ENCODE data around the gene ATP11A.

ATP11A gene

GRCh38 chr13:112726016-112726767 lies 36.4 kb downstream of the ATP11A start:
- no peaks in the 10 kb centered on the region for H3K4me1 ChIP-seq (ENCODE audit: low read depth, poor library complexity, severe bottlenecking)
- H2AFZ ChIP-seq (ENCODE audit: low read depth), result no peak overlapping the region
- no peaks in the 10 kb centered on the region for H3K27me3 ChIP-seq (ENCODE audit: insufficient read depth, low read depth)
- no peaks in the 10 kb centered on the region for H3K79me2 ChIP-seq (ENCODE audit: insufficient read depth, low read depth)
- no peaks in the 10 kb centered on the region for H4K20me1 ChIP-seq (ENCODE audit: insufficient read depth)
- H3K9ac ChIP-seq, result no peak overlapping the region
- no peak overlapping the region for H3K4me2 ChIP-seq
- H3K36me3 ChIP-seq (ENCODE audit: insufficient read depth), result no peaks in the 10 kb centered on the region
- H3K4me3 ChIP-seq (IDR thresholded peaks at IDR 0.05; ENCODE audit: insufficient read depth, low read depth, low read length), result no peak overlapping the region
- TF ChIP-seq CTCF (conservative IDR thresholded peaks at IDR 0.05; ENCODE audit: low read depth, low read length), result no peak
- no peak overlapping the region for H3K27ac ChIP-seq

- no peak for TF ChIP-seq CTCF (conservative IDR thresholded peaks at IDR 0.05; ENCODE audit: low read depth, low read length)
Observed at GRCh38 chr13:112727581-112727980, 37.7 kb downstream of the ATP11A start.

GRCh38 chr13:112728375-112729126 lies 38.7 kb downstream of the ATP11A start:
- no peak overlapping the region for H2AFZ ChIP-seq (ENCODE audit: low read depth)
- no peaks in the 10 kb centered on the region for H4K20me1 ChIP-seq (ENCODE audit: insufficient read depth)
- H3K9ac ChIP-seq, result no peak overlapping the region
- H3K4me3 ChIP-seq (IDR thresholded peaks at IDR 0.05; ENCODE audit: insufficient read depth, low read depth, low read length), result no peak overlapping the region
- H3K36me3 ChIP-seq (ENCODE audit: insufficient read depth), result no peaks in the 10 kb centered on the region
- H3K79me2 ChIP-seq (ENCODE audit: insufficient read depth, low read depth), result no peaks in the 10 kb centered on the region
- no peaks in the 10 kb centered on the region for H3K4me1 ChIP-seq (ENCODE audit: low read depth, poor library complexity, severe bottlenecking)
- H3K27ac ChIP-seq, result no peak overlapping the region
- no peak overlapping the region for H3K4me2 ChIP-seq
- no peaks in the 10 kb centered on the region for H3K27me3 ChIP-seq (ENCODE audit: insufficient read depth, low read depth)
- no peak for TF ChIP-seq CTCF (conservative IDR thresholded peaks at IDR 0.05; ENCODE audit: low read depth, low read length)

More at GRCh38 chr13:112727581-112727980, 37.7 kb downstream of the ATP11A start:
- H2AFZ ChIP-seq (ENCODE audit: low read depth), result no peak overlapping the region
- no peak overlapping the region for H3K27ac ChIP-seq
- no peak overlapping the region for H3K9ac ChIP-seq
- H3K4me2 ChIP-seq, result no peak overlapping the region
- no peaks in the 10 kb centered on the region for H3K79me2 ChIP-seq (ENCODE audit: insufficient read depth, low read depth)
- no peak overlapping the region for H3K4me3 ChIP-seq (IDR thresholded peaks at IDR 0.05; ENCODE audit: insufficient read depth, low read depth, low read length)
- H3K27me3 ChIP-seq (ENCODE audit: insufficient read depth, low read depth), result no peaks in the 10 kb centered on the region
- H4K20me1 ChIP-seq (ENCODE audit: insufficient read depth), result no peaks in the 10 kb centered on the region
- H3K36me3 ChIP-seq (ENCODE audit: insufficient read depth), result no peaks in the 10 kb centered on the region
- H3K4me1 ChIP-seq (ENCODE audit: low read depth, poor library complexity, severe bottlenecking), result no peaks in the 10 kb centered on the region

- Histone ChIP-seq H3K4me3 (IDR thresholded peaks at IDR 0.05; ENCODE audit: insufficient read depth, low read depth, low read length) (no peak overlapping the region), H4K20me1 (ENCODE audit: insufficient read depth) (no peaks in the 10 kb centered on the region), H3K27ac (no peak overlapping the region), H3K27me3 (ENCODE audit: insufficient read depth, low read depth) (no peaks in the 10 kb centered on the region), H3K9ac (no peak overlapping the region), H3K36me3 (ENCODE audit: insufficient read depth) (no peaks in the 10 kb centered on the region), H3K4me1 (ENCODE audit: low read depth, poor library complexity, severe bottlenecking) (no peaks in the 10 kb centered on the region), H3K4me2 (no peak overlapping the region), H2AFZ (ENCODE audit: low read depth) (no peak overlapping the region), H3K79me2 (ENCODE audit: insufficient read depth, low read depth) (no peaks in the 10 kb centered on the region)
- TF ChIP-seq CTCF (conservative IDR thresholded peaks at IDR 0.05; ENCODE audit: low read depth, low read length), result no peak
Observed at GRCh38 chr13:112729408-112729807, 39.6 kb downstream of the ATP11A start.
